GM20000 (cell line): ENCODE results near the gene EFTUD2.
"Not testable (repeated sequence)": the region's sequence is repeated elsewhere in the genome, so short reads cannot be mapped to it uniquely, and the experiment has no call there.

Experiments used
- DNase-seq: peaks from one replicate; pipeline ENCODE4 v3.0.0; 2012; ENCODE audit warnings: low spot score
- CTCF ChIP-seq: IDR thresholded peaks from 2 replicates; pipeline ENCODE4 v1.5.1; 2012; ENCODE audit warnings: mild to moderate bottlenecking, control low read depth; ENCODE audit errors: extremely low read depth, missing control alignments

Gene EFTUD2

GRCh38 chr17:44828919-44829522 lies 70.2 kb downstream of the EFTUD2 start:
- no peak for DNase-seq
- no peak for TF ChIP-seq CTCF

DNA sequence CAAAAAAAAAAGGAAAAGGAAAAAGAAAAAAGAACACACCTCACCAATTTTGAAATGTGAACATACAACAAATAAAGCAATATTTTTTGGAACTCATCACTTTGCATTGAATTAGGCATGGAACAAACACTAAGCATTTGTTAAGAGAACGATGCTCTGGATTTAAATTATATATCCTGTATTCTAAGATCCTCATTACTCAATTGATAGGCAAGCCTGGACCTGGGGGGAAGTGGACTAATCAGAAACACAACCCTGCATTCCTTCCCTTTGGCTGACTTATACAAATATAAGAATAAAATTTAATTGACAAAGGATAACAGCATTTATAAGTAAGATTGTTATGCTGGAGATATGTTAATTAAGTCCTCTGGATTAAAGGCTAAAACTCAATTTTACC lies 71.4 kb downstream of the EFTUD2 start:
- DNase-seq: no peak
- TF ChIP-seq CTCF: no peak

DNA sequence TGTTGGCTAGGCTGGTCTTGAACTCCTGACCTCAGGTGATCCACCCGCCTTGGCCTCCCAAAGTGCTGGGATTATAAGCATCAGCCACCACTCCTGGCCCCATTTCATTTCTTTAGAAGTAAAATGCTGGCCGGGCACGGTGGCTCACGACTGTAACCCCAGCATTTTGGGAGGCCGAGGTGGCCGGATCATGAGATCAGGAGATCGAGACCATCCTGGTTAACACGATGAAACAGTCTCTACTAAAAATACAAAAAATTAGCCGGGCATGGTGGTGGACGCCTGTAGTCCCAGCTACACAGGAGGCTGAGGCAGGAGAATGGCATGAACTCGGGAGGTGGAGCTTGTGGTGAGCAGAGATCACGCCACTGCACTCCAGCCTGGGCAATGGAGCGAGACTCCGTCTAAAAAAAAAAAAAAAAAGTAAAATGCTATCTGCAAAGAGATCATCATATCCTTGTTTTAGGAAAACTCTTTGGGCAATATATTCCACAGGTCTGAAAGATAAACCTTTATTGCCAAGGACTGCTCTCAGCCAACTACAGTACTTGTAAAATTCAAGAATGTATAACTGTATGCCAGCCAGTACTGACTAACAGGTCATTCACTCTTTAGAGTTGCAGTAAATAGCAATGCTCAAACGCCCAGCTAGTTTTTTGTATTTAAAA lies 73.0 kb downstream of the EFTUD2 start:
- no peak for TF ChIP-seq CTCF
- DNase-seq: no peak

DNA sequence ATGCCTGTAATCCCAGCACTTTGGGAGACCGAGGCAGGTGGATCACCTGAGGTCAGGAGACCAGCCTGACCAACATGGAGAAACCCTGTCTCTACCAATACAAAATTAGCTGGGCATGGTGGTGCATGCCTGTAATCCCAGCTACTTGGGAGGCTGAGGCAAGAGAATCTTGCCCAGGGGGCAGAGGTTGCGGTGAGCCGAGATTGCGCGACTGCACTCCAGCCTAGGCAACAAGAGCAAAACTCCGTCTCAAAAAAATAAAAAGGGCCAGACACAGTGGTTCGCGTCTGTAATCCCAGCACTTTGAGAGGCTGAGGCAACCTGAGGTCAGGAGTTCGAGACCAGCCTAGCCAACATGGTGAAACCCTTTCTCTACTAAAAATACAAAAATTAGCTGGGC lies 74.0 kb downstream of the EFTUD2 start:
- not testable (repeated sequence) for DNase-seq

- no peak for DNase-seq
Observed at GRCh38 chr17:44820631-44821212, 78.5 kb downstream of the EFTUD2 start.

GRCh38 chr17:44818508-44818907 lies 80.7 kb downstream of the EFTUD2 start:
- not testable (repeated sequence) for DNase-seq

More at GRCh38 chr17:44820631-44821212, 78.5 kb downstream of the EFTUD2 start:
- TF ChIP-seq CTCF: no peak

DNA sequence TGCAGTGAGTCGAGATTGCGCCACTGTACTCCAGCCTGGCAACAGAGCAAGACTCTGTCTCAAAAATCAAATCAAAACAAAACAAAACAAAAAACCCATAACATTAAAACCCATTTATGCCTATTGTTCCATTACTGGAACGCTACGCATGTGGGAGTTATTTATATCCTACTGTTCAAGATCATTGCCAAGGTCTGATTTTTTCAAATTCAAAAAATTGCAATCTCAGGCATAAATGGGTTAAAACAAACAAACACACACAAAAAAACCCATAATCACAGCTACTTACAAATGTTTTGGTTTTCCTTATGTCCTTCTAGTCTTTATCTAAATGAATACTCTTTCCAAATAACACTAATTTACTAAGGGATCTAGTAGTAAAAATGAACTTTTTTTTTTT lies 87.0 kb downstream of the EFTUD2 start:
- no peak for DNase-seq
- no peak for TF ChIP-seq CTCF

DNA sequence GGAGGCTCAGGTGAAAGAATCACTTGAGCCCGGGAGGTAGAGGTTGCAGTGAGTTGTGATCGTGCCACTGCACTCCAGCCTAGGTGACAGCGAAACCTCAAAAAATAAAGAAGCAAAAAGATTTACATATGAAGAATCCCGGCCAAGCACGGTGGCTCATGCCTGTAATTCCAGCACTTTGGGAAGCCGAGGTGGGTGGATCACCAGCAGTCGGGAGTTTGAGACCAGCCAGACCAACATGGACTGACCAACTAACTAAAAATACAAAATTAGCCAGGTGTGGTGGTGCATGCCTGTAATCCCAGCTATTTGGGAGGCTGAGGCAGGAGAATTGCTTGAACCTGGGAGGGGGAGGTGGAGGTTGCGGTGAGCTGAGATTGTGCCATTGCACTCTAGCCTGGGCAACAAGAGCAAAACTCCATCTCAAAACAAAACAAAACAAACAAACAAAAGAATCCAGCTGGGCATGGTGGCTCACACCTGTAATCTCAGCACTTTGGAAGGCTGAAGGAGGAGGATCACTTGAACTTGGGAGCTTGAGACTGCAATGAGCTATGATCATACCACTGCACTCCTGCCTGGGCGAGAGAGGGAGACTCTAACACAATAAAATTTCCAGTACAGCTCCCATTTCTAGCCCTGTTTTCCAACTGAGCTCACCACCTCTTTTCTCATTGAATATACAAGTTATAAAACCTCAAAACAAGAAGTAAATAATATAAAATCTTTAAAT lies 90.4 kb downstream of the EFTUD2 start:
- not testable (repeated sequence) for DNase-seq
